Prostate gland (tissue), 2 donors: ENCODE measurements around the gene SEC24B.

ENCODE experiments used
- CTCF ChIP-seq, 4 experiments: fragments of 200-600 bp in 2 of 4; fragments of 450-650 bp in 2 of 4; sonication (generic) in 2 of 4; IDR thresholded peaks; 1 replicate in 3 of 4; 2 replicates in 1 of 4; pipeline ENCODE4 v1.5.1; 2016 to 2019; ENCODE audit warnings: antibody characterized with exemption in 4 of 4, mild to moderate bottlenecking in 2 of 4, moderate library complexity in 2 of 4
- POLR2A ChIP-seq: fragments of 450-650 bp; IDR thresholded peaks from one replicate; pipeline ENCODE4 v1.6.1; 2016; ENCODE audit warnings: antibody characterized with exemption, mild to moderate bottlenecking
- POLR2AphosphoS5 ChIP-seq: sonication (generic); formaldehyde crosslinking; IDR thresholded peaks from one replicate; pipeline ENCODE4 v1.6.1; 2017; ENCODE audit warnings: antibody characterized with exemption

GRCh38 chr4:109462802-109463201, 29.2 kb downstream of the SEC24B start:
- TF ChIP-seq CTCF (IDR thresholded peaks at IDR 0.05) (no peak), POLR2AphosphoS5 (no peak), POLR2A (no peak)
